ENCODE data around the gene TIAM2.
A peak's percentile ranks its signal among the peaks of the same experiment; 100 is the strongest.

The TIAM2 gene

DNA sequence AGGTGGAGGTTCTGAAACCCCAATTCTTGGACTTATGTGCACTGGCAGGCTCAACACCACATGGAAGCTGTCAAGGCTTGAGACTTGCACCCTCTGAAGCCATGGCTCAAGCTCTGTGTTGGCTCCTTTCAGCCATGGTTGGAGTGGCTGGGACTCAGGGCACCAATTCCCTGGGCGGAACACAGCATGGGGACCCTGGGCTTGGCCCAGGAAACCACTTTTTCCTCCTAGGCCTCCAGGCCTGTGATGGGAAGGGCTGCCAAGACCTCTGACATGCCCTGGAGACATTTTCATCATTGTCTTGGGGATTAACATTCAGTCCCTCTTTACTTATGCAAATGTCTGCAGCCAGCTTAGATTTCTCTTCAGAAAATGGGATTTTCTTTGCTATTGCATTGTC, 242.5 kb downstream of the TIAM2 start:
- DNase-seq, result no peak

- DNase-seq, result no peak
Measured at GRCh38 chr6:155240905-155241600, 245.9 kb downstream of the TIAM2 start.

DNA sequence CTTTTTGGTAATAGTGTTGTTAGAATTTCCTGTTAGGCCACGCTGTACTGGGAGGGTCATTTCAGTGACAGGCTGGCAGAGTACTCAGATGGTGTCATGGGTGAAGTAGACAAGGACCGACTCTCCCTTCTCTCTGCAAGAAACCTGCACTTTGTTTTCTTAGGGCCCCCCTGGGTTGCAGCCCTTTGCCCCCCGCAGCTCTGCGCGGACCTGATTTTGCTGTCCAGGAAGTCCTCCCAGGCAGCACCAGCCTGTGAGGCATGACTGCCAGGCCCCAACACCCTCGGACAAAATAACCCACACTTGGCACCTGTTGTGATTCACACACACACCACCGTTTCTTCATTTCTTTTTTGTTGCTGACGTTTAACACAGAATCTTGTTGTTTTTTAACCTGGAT, 246.9 kb downstream of the TIAM2 start:
- no peak for DNase-seq

DNA sequence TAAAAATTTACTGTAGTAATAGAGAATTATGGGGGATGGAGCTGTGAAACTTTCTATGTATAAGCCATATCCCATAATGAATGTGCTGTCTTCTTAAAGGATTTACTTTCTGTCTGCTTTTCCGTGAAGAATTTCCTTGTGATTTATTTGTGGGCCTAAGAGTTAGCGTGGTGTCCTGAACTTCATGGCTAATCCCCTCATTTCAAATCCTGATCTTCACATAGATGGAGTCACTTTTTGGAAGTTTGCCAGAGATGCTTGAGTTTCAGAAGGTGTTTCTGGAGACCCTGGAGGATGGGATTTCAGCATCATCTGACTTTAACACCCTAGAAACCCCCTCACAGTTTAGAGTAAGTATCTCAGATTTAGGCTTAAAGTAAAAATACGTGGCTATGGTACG, 249.3 kb downstream of the TIAM2 start:
- DNase-seq, result peak; percentile 28

GRCh38 chr6:155245193-155245592, 250.1 kb downstream of the TIAM2 start:
- no peak for DNase-seq

DNA sequence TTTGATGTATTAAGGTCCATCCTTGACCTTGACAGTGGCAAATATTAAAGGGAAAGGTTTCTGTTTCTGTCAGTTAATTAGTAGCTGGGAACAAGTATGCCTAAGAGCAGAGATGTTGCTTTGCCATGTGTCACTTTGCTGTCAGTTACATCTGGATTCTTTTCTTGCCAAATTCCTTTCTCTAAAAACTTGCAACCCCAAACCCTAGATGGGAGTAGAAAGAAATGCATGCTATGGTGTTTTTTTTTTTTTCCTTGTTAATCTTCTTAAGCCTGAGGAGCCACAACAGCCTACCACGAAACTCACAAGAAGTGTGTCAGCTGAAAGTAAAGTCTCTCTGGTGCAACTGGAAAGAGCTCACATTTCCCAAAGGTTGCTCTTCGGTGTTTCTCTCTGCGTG, 250.7 kb downstream of the TIAM2 start:
- DNase-seq, result peak; percentile 83

- no peak for DNase-seq
Measured at GRCh38 chr6:155246825-155247224, 251.7 kb downstream of the TIAM2 start.

GRCh38 chr6:155247618-155248007, 252.5 kb downstream of the TIAM2 start:
- DNase-seq, result peak; percentile 92

DNA sequence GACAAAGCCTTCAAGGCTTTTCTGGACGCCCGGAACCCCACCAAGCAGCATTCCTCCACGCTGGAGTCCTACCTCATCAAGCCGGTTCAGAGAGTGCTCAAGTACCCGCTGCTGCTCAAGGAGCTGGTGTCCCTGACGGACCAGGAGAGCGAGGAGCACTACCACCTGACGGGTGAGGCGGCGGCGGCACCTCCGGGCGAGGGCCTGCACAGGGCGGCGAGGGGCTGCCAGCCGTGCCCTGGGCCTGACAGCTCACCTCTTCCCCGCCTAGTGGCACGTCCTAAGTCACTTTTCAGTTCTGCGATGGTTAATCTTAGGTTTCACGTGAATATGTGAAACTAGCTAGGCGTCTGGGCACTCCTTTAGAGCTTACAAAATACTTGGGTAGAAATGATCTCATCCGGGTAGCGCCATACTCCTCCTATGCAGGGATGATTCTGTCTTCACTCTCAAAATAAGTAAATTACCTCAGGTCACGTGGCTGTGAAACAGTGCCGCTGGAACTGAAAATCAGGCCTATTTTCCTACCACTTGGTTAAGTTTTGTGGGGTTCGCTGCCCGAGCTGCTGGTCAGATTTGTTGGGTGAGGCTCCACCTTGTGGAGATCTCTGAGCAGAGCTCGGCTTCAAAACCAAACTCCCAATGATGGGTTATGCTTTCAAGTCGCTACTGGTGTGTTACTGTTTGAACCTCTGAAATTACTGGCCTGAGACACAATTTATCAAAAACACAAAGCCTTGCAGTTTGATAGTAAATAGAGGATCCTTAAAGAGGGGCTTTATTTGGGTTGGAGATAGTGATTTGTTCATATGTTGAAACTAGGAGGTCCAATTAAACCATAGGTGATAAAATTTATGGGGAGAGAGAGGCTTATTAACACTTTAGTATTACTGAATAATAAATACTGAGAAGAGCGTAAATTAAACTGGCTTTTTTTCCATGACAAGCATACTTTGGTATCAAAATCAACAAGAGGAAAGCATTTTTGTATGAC, 253.2 kb downstream of the TIAM2 start:
- peak; percentile 75 for DNase-seq

GRCh38 chr6:155250701-155251381, 255.7 kb downstream of the TIAM2 start:
- DNase-seq, result no peak

DNA sequence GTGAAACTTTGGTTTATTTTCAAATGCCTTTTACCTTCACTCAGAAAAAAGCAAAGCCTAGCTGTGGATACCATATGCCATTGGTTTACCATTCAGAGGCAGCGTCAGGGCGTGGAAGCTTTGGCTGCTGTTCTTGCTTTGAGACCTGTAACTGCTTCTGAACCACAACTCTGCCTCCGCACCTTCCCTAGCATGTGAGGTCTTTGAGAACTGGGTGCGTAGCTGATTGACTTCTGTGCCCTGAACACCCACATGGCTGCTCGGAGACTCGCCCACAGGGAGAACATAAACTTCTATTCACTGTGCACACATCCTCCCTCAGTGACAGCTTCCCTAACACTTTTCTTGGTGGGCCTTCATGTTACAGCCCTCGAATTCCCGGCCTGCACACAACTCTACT, 257.5 kb downstream of the TIAM2 start:
- DNase-seq, result no peak

GRCh38 chr6:155253337-155253736, 258.2 kb downstream of the TIAM2 start:
- no peak for DNase-seq

DNA sequence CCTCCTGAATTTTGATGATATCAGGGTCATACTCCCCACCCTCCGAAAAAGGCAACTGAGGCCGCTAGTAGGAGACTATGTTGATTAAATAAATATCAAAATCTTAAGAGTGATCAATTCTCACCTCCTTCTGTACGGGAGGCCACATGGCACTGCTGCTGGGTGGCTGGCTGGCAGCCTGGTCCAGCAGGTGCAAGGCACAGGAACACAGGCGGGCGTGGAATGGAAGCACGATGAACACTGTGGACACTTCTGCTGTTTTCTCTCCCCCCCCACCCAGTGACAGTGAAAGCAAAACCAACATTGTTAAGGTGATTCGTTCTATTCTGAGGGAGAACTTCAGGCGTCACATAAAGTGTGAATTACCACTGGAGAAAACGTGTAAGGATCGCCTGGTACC, 259.0 kb downstream of the TIAM2 start:
- DNase-seq, result no peak

- no peak for DNase-seq
Measured at GRCh38 chr6:155256122-155256795, 261.1 kb downstream of the TIAM2 start.

GRCh38 chr6:155257796-155258195, 262.7 kb downstream of the TIAM2 start:
- DNase-seq, result no peak

DNA sequence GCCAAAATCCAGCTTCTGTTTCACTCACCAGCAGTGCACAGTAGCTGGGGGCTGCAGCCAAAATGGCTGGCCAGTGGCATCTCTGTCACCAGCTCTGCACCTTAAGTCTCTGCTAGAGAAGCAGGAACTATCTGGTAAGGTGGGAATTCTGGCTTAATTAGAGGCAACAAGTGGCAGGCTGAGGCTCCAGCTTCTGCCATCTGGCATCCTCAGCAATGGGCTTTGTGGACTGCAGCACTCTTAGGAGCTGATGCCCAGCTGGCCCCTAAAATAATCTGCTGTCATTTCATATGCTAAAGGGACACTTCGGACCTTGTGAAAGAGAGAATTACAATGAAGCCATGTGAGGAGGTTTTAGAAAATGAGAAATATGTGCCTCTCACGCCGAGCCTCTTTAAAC, 264.1 kb downstream of the TIAM2 start:
- no peak for DNase-seq

DNA sequence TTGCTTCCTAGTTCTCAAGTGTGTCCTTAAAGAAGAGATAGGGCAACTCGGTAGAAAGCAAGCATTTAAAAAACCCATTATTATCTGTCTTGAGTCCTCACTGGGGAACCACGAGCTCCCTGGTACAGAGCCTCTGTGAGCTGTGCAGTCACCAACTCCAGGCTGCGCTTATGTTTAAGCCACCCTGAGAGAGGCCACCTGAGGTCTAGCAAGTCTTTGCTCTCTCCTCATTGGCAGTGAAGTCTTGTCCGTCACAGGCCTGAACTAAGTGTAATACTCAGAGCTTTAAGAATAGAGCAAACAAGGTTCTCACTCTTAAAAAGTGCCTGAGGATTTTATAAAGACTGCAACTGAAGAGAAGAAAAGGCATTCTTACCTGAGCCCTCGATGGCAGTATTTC, 264.8 kb downstream of the TIAM2 start:
- no peak for DNase-seq

GRCh38 chr6:155260686-155261085, 265.6 kb downstream of the TIAM2 start:
- no peak for DNase-seq

GRCh38 chr6:155261111-155261900, 266.2 kb downstream of the TIAM2 start:
- DNase-seq, result no peak

- no peak for DNase-seq
Measured at GRCh38 chr6:155262655-155263054, 267.5 kb downstream of the TIAM2 start.

GRCh38 chr6:155263373-155264063, 268.4 kb downstream of the TIAM2 start, which contains the start of gene CLDN20:
CLDN20 (plus strand) TSS chr6:155264013; CDS start chr6:155275720, 11,707 bp downstream.
- no peak for DNase-seq

All from fibroblast of skin of abdomen (primary cell).